Amniotic stem cell (primary cell): ENCODE data around the gene KIF21B.

Experiments
- DNase-seq: peaks from one replicate; lab custom pipeline; 2025; lab: John Stamatoyannopoulos, UW

Gene KIF21B

GRCh38 chr1:201020040-201020591, 3.4 kb downstream of the KIF21B start:
- no peak for DNase-seq

GRCh38 chr1:201019321-201019977, 4.1 kb downstream of the KIF21B start:
- no peak for DNase-seq

GRCh38 chr1:201017828-201018163, 5.7 kb downstream of the KIF21B start:
- no peak for DNase-seq

DNA sequence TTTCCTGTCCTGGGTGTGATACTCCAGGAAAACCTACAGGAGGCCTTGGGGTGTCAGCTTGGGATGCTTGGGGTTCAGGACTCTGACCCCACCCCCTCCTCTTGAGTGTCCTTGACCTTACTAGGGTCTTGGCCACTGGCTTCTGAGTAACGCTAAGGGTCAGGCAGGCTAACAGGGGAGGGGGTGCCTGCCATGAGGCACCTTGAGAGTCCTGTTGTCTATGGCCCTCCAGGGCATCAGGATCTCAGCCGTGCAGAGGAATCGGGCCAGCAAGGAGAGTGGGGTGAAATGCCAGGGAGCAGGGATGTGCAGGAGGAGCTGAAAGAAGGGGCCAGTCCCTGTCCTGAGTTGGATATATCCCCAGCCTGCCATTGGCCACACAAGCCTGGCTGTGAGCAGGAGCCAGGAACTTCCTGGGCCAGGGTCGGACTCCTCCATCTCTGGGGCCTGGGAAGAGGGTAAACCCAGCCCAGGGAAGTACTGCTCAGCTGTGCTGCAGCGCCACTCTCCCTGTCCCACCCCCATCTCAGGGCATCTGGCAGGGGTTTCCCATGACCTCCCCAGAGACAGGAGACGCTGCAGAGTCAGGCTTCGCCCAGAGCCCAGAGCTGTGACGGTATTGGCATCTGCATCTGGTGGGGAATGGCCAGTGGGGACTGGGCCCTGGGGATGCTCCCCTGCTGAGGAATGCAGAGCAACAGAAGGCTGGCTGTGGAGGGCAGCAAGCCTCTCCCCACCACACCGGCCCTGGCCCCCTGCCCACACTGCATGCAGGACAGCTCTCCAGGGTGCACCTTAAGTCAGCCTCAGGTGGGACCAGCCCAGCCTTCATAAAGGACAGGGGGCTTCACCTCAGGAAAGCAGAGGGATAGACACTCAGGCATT, 6.3 kb downstream of the KIF21B start:
- no peak for DNase-seq

DNA sequence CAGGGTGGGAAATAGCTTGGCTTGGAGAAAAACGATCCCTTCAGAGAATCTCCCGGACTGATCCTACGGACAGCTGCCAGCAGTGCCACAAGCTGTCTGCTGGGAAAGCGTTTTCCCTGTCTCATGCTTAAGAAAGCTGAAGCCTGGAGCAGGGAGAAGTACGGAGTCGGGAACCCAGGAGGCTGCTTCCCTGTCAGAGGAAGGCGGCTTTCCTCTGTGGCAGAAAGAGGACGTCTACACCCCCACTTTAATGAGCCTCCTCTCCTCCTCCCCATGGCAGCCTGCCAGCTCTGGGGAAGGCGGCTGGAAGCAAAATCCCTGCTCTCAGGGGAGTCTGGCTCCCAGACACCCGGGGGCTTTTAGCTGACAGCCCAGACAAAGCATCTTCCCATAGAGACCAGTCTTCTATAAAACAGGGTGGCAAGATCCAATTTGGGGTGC, 7.3 kb downstream of the KIF21B start:
- no peak for DNase-seq

- DNase-seq, result no peak
These were observed 7.9 kb downstream of the KIF21B start for GRCh38 chr1:201015551-201016091.

GRCh38 chr1:201014816-201015200, 8.7 kb downstream of the KIF21B start:
- DNase-seq, result no peak

- no peak for DNase-seq
These were observed 9.3 kb downstream of the KIF21B start for GRCh38 chr1:201013991-201014815.

GRCh38 chr1:201013031-201013485, 10.5 kb downstream of the KIF21B start:
- DNase-seq, result no peak

DNA sequence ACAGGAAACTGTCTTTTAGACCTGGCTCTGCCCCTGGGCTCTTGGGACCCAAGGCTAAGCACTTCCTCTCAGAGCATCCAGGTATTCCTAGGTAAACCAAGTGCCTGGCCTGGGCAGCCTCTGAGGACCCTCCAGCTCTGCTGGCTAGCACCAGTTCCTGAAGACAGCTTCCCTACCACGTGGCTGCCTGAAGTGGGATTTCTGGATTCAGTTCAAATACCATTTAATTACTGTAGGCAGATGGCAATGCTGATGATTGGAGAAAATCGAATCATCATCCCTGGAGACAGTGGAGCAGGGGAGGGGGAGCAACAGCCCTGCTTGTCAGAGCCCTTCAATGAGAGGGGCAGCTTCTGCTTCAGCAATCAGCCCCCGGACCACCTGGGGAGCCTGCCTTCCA, 11.9 kb downstream of the KIF21B start:
- no peak for DNase-seq

- no peak for DNase-seq
These were observed 13.4 kb downstream of the KIF21B start for GRCh38 chr1:201009962-201010645.

GRCh38 chr1:201008666-201009360, 14.7 kb downstream of the KIF21B start:
- no peak for DNase-seq

GRCh38 chr1:201007481-201007880, 16.0 kb downstream of the KIF21B start:
- DNase-seq, result no peak

DNA sequence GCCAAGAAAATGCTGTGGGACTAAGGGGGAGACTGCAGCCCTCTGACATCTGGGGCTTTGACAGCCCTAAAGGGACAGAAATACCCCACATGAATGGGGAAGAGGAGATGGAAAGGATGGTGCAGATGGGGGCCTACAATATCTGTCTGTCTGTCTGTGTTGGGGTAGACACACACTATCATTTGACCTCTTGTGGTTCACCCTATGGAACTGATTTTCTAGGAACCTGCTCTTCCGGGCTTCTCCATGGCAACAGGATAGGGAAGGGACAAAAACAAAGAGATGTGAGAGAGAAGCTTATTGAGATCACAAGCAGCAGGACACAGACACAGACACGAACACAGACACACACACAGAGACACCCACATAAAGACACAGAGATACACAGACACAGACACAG, 17.1 kb downstream of the KIF21B start:
- no peak for DNase-seq

GRCh38 chr1:201004732-201005131, 18.8 kb downstream of the KIF21B start:
- DNase-seq, result no peak

- DNase-seq, result no peak
These were observed 19.4 kb downstream of the KIF21B start for GRCh38 chr1:201004154-201004553.

DNA sequence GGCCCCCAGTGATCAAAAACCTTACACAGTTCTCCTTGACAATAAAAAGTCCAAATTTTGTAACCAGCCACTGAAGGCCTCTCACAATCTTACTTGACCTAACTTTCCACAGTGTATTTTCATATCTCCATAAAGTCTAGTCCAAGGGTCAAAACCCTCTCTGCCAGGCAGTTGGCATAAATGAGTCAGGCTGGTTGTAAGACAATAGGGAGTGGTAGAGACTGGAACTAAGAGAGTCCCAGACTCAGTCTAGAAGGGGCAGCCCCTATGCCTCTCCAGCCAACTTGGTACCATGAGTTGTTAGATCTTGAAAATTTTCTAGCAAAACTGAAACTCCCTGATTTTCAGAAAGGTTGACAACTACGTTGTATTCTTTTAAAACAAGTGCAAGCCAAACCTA, 21.0 kb downstream of the KIF21B start:
- DNase-seq, result no peak

DNA sequence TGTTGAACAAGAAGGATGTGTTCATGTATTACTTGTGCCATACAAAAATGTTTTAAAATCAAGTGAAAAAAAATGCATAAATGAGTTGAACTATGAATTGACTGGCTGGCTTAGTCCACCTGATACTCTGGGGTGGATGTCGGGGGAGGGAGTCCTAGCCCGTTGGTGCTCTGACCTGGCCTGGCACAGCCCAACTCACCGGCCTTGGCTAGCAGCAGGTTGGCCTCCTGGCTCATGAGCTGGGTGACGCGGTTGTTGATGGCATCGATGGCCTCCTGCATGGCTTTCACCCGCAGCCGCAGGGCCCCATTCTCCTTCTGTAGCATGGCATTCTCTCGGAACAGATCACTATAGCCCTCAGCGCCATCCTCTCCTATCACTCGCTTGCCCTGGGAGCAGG, 21.6 kb downstream of the KIF21B start:
- DNase-seq, result no peak

DNA sequence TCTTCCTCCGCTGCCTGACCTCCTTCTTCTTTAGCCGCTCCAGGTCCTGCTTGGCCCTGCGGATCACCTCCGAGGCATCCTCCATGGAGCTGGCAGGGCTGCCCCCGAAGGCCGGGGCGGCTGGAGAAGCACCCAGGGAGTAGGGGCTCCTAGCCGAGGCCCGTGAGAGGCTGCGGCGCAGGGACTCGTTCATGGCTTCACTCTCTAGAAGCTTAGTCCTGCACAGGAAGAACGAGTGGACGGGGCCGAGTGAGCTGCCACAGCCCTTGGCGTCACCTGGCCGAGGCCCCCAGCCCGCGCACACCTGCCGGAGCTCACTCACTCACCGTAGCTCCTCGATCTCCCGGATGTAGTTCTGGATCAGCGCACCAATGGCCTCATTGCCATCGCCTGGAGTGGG, 23.1 kb downstream of the KIF21B start:
- no peak for DNase-seq

GRCh38 chr1:200999667-201000066, 23.8 kb downstream of the KIF21B start:
- no peak for DNase-seq

- DNase-seq, result no peak
These were observed 25.2 kb downstream of the KIF21B start for GRCh38 chr1:200998323-200998722.
